ENCODE data around the gene CCDC197. TPM values are rescaled to one million over a fixed set of nuclear protein-coding genes. Genes with fewer than 3 reads are reported as not detected.

The CCDC197 gene
- total RNA-seq, 3 donors from 2014 or later: not detected

GRCh38 chr14:93974833-93975232, 22.3 kb upstream of the CCDC197 start:
- Histone ChIP-seq H3K4me1 (no peaks in the 10 kb centered on the region), H3K9me3 (no peaks in the 10 kb centered on the region), H3K27ac (no peak overlapping the region), H3K4me3 (peak overlapping the region in 1 of 3 donors; percentile 0), H3K36me3 (no peaks in the 10 kb centered on the region), H3K27me3 (no peaks in the 10 kb centered on the region)
- intact Hi-C loops (cut with DNase I; ENCODE audit: low total_unique reads): no loop called here
- no peak for TF ChIP-seq POLR2A (IDR thresholded peaks at IDR 0.05)
- TF ChIP-seq POLR2AphosphoS5 (IDR thresholded peaks at IDR 0.05): no peak
- TF ChIP-seq CTCF (IDR thresholded peaks at IDR 0.05): no peak
- DNase-seq (ENCODE audit: low spot score in 2 of 2): no peak

GRCh38 chr14:93975791-93976476, 21.2 kb upstream of the CCDC197 start:
- intact Hi-C loops (cut with DNase I; ENCODE audit: low total_unique reads): no loop called here
- no peak for TF ChIP-seq POLR2A (IDR thresholded peaks at IDR 0.05)
- peak overlapping the region in 1 of 2 donors; percentile 61 for H3K27ac ChIP-seq
- peaks cover 0 to 1% of the 10 kb centered on the region in 2 donors for H3K4me1 ChIP-seq
- DNase-seq (ENCODE audit: low spot score in 2 of 2): no peak
- no peaks in the 10 kb centered on the region for H3K36me3 ChIP-seq
- no peaks in the 10 kb centered on the region for H3K9me3 ChIP-seq
- H3K27me3 ChIP-seq: no peaks in the 10 kb centered on the region
- H3K4me3 ChIP-seq: peak overlapping the region; percentile 0 to 54 (median 5)

- peak within 1 kb of the TSS; percentile 0 to 54 (median 5) for H3K4me3 ChIP-seq
- no peaks in the 10 kb centered on the region for H3K9me3 ChIP-seq
- no peak for TF ChIP-seq CTCF (IDR thresholded peaks at IDR 0.05)
- TF ChIP-seq POLR2A (IDR thresholded peaks at IDR 0.05): no peak
- no peak for TF ChIP-seq POLR2AphosphoS5 (IDR thresholded peaks at IDR 0.05)
- peak within 1 kb of the TSS in 1 of 2 donors; percentile 61 for H3K27ac ChIP-seq
- no peaks in the 10 kb centered on the region for H3K36me3 ChIP-seq
- intact Hi-C loops (cut with DNase I; ENCODE audit: low total_unique reads): no loop called here
- no peaks in the 10 kb centered on the region for H3K27me3 ChIP-seq
- H3K4me1 ChIP-seq: peaks cover 0 to 5% of the 10 kb centered on the region in 2 donors
- peak in 1 of 2 donors; percentile 35 for DNase-seq (ENCODE audit: low spot score in 2 of 2)
These were observed 20.5 kb upstream of the CCDC197 start, which contains the start of gene ASB2 for GRCh38 chr14:93976477-93977057. TSS of gene ASB2 (minus strand) at chr14:93976570. CDS start at chr14:93964539, 12,031 bp downstream.

GRCh38 chr14:93977171-93977570, 19.9 kb upstream of the CCDC197 start:
- no peak for TF ChIP-seq POLR2AphosphoS5 (IDR thresholded peaks at IDR 0.05)
- TF ChIP-seq CTCF (IDR thresholded peaks at IDR 0.05): no peak
- Histone ChIP-seq H3K27ac (peak overlapping the region in 1 of 2 donors; percentile 61), H3K36me3 (no peaks in the 10 kb centered on the region), H3K4me1 (peaks cover 0 to 5% of the 10 kb centered on the region in 2 donors), H3K27me3 (no peaks in the 10 kb centered on the region), H3K4me3 (no peak overlapping the region), H3K9me3 (no peaks in the 10 kb centered on the region)
- no peak for DNase-seq (ENCODE audit: low spot score in 2 of 2)
- intact Hi-C loops (cut with DNase I; ENCODE audit: low total_unique reads): no loop called here

- H3K4me1 ChIP-seq: peaks cover 0 to 5% of the 10 kb centered on the region in 2 donors
These were observed 19.1 kb upstream of the CCDC197 start for GRCh38 chr14:93977790-93978581.

More at GRCh38 chr14:93977790-93978581, 19.1 kb upstream of the CCDC197 start:
- H3K4me3 ChIP-seq: no peak overlapping the region
- no peaks in the 10 kb centered on the region for H3K9me3 ChIP-seq
- TF ChIP-seq CTCF (IDR thresholded peaks at IDR 0.05) (no peak), POLR2A (IDR thresholded peaks at IDR 0.05) (no peak), POLR2AphosphoS5 (IDR thresholded peaks at IDR 0.05) (no peak)
- H3K27me3 ChIP-seq: no peaks in the 10 kb centered on the region
- no peaks in the 10 kb centered on the region for H3K36me3 ChIP-seq
- no peak for DNase-seq (ENCODE audit: low spot score in 2 of 2)
- no peak overlapping the region for H3K27ac ChIP-seq
- intact Hi-C loops (cut with DNase I; ENCODE audit: low total_unique reads): no loop called here

Data from breast epithelium (tissue), 4 donors.